Type B pancreatic cell (in vitro differentiated cells): ENCODE measurements around the gene MAGEA10. TPM values are rescaled to one million over a fixed set of nuclear protein-coding genes. Genes with fewer than 3 reads are reported as not detected.
"Not testable (repeated sequence)": the region's sequence is repeated elsewhere in the genome, so short reads cannot be mapped to it uniquely, and the experiment has no call there.

ENCODE experiments used
- DNase-seq: peaks from one replicate; pipeline ENCODE4 v3.0.0; 2021; ENCODE audit warnings: mixed read lengths; ENCODE audit not compliant: unreplicated experiment; ENCODE audit errors: extremely low spot score
- H3K27ac Mint-ChIP-seq: 2 replicates; pipeline ENCODE4 v1.8.0; 2021; ENCODE audit warnings: mild to moderate bottlenecking, mixed read lengths
- H3K27me3 Mint-ChIP-seq: 2 replicates; pipeline ENCODE4 v1.8.0; 2021; ENCODE audit warnings: mixed read lengths
- H3K36me3 Mint-ChIP-seq: 2 replicates; pipeline ENCODE4 v1.8.0; 2021; ENCODE audit warnings: mixed read lengths
- H3K4me1 Mint-ChIP-seq: one replicate; pipeline ENCODE4 v1.8.0; 2021; ENCODE audit warnings: mixed read lengths; ENCODE audit not compliant: unreplicated experiment
- H3K4me3 Mint-ChIP-seq: 2 replicates; pipeline ENCODE4 v1.8.0; 2021; ENCODE audit warnings: mild to moderate bottlenecking, mixed read lengths
- H3K9me3 Mint-ChIP-seq: 2 replicates; pipeline ENCODE4 v1.8.0; 2021; ENCODE audit warnings: mixed read lengths
- long read RNA-seq: library from polyadenylated mRNA; unstranded; transcript quantifications from one replicate; pipeline ENCODE4 v2.0.0, GENCODE V29; 2020
- total RNA-seq: library from RNA; stranded (reverse); gene quantifications from 2 replicates; pipeline ENCODE4 v1.2.1, GENCODE V29; 2021; ENCODE audit warnings: low replicate concordance
- TF ChIP-seq, protein P1 (sequence below): fragments of 200-600 bp; sonication (generic); conservative IDR thresholded peaks from 2 replicates; pipeline ENCODE4 v1.5.0; 2021; ENCODE audit warnings: antibody characterized with exemption, mild to moderate bottlenecking

The MAGEA10 gene
- total RNA-seq, result not detected in 2 replicates
- long read RNA-seq, result 0 reads

DNA sequence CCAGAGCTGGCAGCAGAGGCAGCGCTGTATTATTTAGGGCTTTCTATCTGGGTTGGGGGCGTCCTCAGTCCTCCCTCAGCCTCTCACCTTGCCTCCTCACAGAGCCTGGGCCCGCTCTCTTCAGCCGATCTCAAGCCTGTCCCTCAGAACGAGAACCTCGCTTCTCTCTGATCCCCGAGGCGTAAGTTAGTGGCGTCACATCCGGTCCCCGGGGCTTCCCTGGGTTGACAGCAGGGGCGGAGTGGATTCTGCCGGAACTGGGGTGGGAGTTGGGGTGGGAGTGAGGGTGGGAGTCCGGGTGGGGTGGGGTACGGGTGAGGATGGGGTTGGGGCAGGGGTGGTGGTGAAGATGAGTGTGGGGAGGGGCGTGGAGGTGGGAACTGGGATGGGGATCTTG is at the start of gene MAGEA10:
Gene MAGEA10 (minus strand): TSS at position 190 of the 397 bp plus-strand sequence. CDS start 2,957 bp downstream, outside the sequence.
- Mint-ChIP-seq H3K27ac (no peak within 1 kb of the TSS), H3K27me3 (no peaks in the 10 kb centered on the region), H3K4me1 (no peaks in the 10 kb centered on the region), H3K9me3 (no peaks in the 10 kb centered on the region), H3K36me3 (no peaks in the 10 kb centered on the region), H3K4me3 (no peak within 1 kb of the TSS)
- TF ChIP-seq, protein P1, sequence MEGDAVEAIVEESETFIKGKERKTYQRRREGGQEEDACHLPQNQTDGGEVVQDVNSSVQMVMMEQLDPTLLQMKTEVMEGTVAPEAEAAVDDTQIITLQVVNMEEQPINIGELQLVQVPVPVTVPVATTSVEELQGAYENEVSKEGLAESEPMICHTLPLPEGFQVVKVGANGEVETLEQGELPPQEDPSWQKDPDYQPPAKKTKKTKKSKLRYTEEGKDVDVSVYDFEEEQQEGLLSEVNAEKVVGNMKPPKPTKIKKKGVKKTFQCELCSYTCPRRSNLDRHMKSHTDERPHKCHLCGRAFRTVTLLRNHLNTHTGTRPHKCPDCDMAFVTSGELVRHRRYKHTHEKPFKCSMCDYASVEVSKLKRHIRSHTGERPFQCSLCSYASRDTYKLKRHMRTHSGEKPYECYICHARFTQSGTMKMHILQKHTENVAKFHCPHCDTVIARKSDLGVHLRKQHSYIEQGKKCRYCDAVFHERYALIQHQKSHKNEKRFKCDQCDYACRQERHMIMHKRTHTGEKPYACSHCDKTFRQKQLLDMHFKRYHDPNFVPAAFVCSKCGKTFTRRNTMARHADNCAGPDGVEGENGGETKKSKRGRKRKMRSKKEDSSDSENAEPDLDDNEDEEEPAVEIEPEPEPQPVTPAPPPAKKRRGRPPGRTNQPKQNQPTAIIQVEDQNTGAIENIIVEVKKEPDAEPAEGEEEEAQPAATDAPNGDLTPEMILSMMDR, result no peak
- no peak for DNase-seq

DNA sequence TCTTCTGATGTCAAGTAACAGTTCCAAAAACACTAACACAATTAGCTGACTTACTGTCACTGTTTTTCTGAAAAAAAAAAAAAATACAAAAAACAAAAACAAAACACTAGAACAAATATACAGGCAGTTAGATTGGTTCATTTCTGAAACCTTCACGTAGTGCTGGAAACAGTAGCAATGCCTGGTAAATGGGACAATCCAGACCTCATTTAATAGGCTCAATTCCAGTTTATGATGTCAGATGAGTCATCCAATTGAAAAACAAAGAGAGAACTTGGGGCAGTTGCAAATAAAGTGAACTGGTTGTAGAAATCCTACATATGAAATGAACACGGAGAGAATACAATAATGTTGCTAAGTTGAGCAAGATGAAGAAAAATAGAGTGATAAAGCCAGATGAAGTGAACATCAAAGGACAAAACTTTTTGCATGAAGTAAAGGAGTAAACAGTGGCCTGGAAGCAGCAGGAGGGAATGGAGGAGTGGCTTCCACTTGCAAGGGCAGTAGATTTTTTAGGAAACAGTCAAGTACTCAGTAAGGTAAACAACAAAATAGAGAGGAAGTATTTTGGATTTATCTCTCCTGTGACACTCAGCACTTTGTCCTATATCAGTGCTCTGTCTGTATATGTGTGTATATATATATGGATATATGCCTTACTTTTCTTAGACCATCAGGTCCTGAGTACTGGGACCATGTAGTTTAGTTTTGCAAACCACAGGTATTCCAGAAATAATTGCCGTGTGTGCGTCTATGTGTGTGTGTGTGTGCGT is 39.3 kb upstream of the MAGEA10 start:
- no peak overlapping the region for H3K27ac Mint-ChIP-seq
- TF ChIP-seq, protein P1, result no peak
- no peak for DNase-seq
- H3K36me3 Mint-ChIP-seq, result no peaks in the 10 kb centered on the region
- no peaks in the 10 kb centered on the region for H3K4me1 Mint-ChIP-seq
- no peaks in the 10 kb centered on the region for H3K27me3 Mint-ChIP-seq
- H3K4me3 Mint-ChIP-seq, result no peak overlapping the region
- no peaks in the 10 kb centered on the region for H3K9me3 Mint-ChIP-seq

DNA sequence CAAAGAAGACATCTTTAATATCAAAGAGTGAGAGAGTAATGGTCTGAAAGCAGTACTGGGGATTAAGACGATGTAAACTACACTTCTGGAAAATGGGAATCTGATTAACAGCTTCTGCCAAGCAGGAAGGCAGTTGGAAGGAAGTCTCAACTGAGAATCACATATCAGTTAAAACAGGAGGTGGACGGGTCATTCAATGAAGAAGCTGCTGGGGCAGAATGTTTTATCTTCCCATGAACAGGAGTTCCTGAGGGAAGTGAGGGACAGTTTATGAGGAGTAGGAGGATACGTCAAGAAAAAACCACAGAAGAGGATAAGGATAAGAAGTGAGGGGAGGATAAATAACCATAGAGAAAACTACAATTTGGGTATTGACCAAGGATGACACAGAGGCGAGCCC is 38.7 kb upstream of the MAGEA10 start:
- Mint-ChIP-seq H3K36me3 (no peaks in the 10 kb centered on the region), H3K9me3 (no peaks in the 10 kb centered on the region), H3K27ac (no peak overlapping the region), H3K4me1 (no peaks in the 10 kb centered on the region), H3K4me3 (no peak overlapping the region), H3K27me3 (no peaks in the 10 kb centered on the region)
- no peak for DNase-seq
- TF ChIP-seq, protein P1, result no peak

DNA sequence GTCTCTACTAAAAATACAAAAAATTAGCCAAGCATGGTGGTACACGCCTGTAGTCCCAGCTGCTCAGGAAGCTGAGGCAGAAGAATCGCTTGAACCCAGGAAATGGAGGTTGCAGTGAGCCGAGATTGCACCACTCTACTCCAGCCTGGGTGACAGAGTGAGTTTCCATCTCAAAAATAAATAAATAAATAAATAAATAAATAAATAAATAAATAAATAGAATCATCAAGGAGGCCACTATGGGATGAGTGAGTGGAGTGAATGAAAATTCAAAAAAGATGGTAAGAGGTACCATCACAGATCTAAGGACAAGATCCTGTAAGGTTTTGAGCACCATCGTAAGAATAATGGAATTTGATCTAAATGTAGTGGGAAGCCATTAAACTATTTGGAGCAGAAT is 37.5 kb upstream of the MAGEA10 start:
- DNase-seq, H3K36me3 Mint-ChIP-seq, H3K9me3 Mint-ChIP-seq, H3K27me3 Mint-ChIP-seq, H3K27ac Mint-ChIP-seq, H3K4me1 Mint-ChIP-seq, H3K4me3 Mint-ChIP-seq: not testable (repeated sequence)

DNA sequence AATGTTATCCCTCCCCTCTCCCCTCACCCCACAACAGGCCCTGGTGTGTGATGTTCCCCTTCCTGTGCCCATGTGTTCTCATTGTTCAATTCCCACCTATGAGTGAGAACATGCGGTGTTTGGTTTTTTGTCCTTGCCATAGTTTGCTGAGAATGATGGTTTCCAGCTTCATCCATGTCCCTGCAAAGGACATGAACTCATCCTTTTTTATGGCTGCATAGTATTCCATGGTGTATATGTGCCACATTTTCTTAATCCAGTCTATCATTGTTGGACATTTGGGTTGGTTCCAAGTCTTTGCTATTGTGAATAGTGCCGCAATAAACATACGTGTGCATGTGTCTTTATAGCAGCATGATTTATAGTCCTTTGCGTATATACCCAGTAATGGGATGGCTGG is 35.5 kb upstream of the MAGEA10 start:
- not testable (repeated sequence) for H3K27ac Mint-ChIP-seq, H3K9me3 Mint-ChIP-seq, H3K36me3 Mint-ChIP-seq, DNase-seq, H3K4me3 Mint-ChIP-seq, H3K4me1 Mint-ChIP-seq, H3K27me3 Mint-ChIP-seq

DNA sequence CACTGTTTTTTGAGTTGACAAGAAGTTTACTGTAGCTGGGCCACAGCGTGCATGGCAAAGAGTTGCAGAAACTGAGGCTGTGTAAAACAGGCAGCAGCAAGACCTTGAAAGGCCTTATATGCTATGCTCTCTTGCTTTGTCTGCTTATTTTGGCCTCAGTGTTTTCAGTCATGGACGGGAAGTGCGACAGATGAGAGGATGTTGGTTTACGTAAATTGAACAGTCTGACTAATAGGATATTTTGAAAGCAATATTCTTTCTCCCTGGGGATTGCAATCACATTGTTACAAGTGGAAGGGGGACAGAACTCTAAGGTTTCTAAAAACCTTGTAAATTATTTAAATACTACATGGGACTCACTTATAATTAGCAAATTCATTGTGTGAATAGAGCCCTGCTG is 32.2 kb upstream of the MAGEA10 start:
- H3K36me3 Mint-ChIP-seq, result no peaks in the 10 kb centered on the region
- H3K27me3 Mint-ChIP-seq, result no peaks in the 10 kb centered on the region
- H3K9me3 Mint-ChIP-seq, result no peaks in the 10 kb centered on the region
- H3K4me3 Mint-ChIP-seq, result no peak overlapping the region
- TF ChIP-seq, protein P1, result no peak
- DNase-seq, result no peak
- no peaks in the 10 kb centered on the region for H3K4me1 Mint-ChIP-seq
- no peak overlapping the region for H3K27ac Mint-ChIP-seq
